HPDE6-E6E7 (cell line): ENCODE data around the gene BANP.
"Not testable (repeated sequence)": the region's sequence is repeated elsewhere in the genome, so short reads cannot be mapped to it uniquely, and the experiment has no call there.

ENCODE experiments used
- DNase-seq: peaks from one replicate; pipeline ENCODE4 v3.0.0; 2011; ENCODE audit warnings: missing footprints; ENCODE audit errors: extremely low spot score

The BANP gene

GRCh38 chr16:87993901-87994300 is 42.7 kb downstream of the BANP start:
- DNase-seq: no peak

- DNase-seq: no peak
Observed at GRCh38 chr16:87995644-87996043, 44.4 kb downstream of the BANP start.

GRCh38 chr16:87996962-87997880 is 46.0 kb downstream of the BANP start:
- no peak for DNase-seq

GRCh38 chr16:87998184-87998793 is 47.1 kb downstream of the BANP start:
- DNase-seq: not testable (repeated sequence)

DNA sequence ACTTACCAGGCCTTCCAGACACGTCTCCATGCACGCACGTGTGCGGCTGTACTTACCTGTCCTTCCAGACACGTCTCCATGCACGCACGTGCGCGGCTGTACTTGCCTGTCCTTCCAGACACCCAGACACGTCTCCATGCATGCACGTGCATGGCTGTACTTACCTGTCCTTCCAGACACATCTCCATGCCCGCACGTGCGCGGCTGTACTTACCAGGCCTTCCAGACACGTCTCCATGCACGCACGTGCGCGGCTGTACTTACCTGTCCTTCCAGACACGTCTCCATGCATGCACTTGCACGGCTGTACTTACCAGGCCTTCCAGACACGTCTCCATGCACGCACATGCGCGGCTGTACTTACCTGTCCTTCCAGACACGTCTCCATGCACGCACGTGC is 47.8 kb downstream of the BANP start:
- not testable (repeated sequence) for DNase-seq

DNA sequence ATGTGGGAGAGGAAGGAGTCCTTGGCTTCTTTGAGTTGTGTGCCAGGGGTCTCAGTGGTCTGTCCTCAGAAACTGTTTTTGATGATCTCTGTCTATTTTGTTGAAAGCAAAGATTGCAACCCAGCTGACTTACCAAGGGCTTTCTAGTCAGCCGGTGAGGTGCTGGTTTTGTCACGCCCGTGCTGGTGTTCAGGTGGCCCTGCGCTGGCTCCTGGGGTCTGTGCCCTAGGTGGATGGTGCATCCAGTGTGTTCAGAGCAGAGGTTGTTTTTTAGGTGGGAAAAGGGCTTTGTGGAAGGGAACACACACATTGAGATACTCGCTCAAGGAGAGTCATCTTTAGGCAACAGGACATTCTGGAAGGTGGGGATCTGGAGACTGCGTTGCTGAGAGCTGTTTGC is 51.0 kb downstream of the BANP start:
- no peak for DNase-seq

DNA sequence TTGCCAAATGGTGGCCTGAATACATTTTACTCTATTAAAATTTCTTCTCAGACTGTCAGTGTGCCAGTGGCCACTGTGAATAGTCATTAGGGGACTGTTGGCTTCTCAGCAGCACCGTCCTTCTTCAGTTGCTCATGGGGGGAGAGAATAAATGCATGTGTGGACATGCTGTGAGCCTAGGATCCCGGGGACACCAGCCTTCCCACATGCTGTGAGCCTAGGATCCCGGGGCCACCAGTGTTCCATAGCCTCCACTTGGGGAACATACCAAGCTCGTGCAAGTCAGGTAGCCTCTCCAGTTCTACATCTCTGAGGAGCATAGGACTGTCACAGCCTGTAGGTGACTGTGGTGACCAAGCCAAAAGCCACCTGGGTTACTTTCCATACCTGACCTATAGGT is 51.5 kb downstream of the BANP start:
- no peak for DNase-seq

GRCh38 chr16:88003316-88003715 is 52.1 kb downstream of the BANP start:
- DNase-seq: no peak

- DNase-seq: no peak
Observed at GRCh38 chr16:88003736-88004135, 52.5 kb downstream of the BANP start.

GRCh38 chr16:88004391-88004790 is 53.2 kb downstream of the BANP start:
- no peak for DNase-seq

- no peak for DNase-seq
Observed at GRCh38 chr16:88005181-88005581, 53.9 kb downstream of the BANP start.

DNA sequence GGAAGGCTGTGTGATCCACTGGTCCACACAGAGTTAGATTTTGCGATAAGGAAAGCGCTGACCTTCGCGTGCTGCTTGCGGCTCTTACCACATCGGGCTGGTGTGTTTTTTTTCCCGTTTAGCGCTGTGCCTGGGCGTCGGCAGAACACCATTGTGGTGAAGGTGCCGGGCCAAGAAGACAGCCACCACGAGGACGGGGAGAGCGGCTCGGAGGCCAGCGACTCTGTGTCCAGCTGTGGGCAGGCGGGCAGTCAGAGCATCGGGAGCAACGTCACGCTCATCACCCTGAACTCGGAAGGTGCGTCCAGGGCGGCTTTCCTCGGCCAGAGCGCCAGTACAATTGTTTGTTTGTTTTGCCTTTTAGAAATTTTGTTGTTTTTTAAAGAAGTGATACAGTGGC is 54.7 kb downstream of the BANP start:
- no peak for DNase-seq

DNA sequence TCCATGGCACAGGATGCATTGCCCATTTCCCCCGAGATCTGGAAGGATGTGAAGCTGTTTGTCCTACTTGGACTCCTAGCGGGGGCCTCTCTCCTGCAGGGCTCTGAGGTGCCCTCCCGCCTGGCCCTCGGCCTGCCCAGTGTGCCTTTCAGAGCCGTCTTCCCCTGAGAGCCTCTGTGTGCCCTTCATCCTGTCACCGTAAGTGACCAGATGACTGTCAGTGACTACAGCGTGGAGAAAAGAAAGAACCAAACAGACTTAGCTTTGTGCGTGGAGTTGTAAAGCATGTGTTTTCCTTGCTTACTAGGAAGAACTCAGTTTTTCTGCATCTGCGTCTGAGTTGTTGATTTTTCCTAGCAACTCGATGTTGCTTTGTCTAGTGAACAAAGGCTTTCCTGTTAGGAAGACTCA is 56.1 kb downstream of the BANP start:
- DNase-seq: no peak

GRCh38 chr16:88008840-88009239 is 57.6 kb downstream of the BANP start:
- no peak for DNase-seq

DNA sequence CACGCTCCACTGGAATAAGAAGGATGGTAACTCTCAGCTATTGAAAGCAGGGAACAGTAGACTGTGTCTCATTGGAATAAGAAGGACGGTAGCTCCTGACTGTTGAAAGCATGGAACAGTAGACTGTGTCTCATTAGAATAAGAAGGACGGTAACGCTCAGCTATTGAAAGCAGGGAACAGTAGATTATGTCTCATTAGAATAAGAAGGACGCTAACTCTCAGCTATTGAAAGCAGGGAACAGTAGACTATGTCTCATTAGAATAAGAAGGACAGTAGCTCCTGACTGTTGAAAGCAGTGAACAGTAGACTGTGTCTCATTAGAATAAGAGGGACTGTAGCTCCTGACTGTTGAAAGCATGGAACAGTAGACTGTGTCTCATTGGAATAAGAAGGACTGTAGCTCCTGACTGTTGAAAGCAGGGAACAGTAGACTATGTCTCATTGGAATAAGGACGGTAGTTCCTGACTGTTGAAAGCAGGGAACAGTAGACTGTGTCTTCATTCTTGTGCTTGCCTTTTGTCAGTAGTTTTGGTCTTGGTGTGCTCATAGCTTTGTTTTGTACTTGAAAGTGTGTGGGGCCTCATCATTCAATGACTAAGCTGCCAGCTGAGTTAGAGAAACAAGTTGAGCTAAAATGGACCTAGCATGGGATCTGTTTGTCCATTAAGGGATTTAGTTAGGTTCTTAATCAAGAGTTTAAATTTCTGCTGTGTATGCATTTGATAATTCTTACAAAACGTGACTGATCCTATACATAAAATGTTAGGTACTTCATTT is 58.5 kb downstream of the BANP start:
- no peak for DNase-seq

DNA sequence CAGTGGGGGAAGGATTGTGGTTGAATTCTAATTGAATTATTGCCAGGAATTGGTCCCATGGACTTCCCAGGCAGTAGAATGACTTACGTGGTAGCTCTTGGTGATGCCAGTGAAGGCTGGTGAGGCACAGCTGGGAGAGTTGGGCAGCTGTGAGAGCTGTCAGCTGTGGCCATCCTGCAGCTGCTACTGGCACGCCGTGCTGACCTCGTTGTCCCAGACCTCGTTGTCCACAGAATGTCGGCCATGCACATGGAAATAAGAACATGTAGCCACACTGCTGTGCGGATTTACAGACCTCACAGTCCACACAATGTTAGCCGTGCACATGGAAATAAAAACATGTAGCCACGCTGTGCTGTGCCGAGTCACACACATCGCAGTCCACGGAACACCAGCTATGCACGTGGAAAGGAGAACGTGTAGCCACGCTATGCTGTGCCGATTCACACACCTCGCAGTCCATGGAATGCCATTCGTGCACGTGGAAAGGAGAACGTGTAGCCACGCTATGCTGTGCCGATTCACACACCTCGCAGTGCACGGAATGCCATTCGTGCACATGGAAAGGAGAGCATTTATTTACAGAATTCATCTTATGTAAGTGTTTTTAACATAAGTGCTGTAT is 59.2 kb downstream of the BANP start:
- no peak for DNase-seq

GRCh38 chr16:88010968-88011483 is 59.8 kb downstream of the BANP start:
- DNase-seq: no peak

- DNase-seq: no peak
Observed at GRCh38 chr16:88012360-88012759, 61.1 kb downstream of the BANP start.

GRCh38 chr16:88013091-88013609 is 61.9 kb downstream of the BANP start:
- DNase-seq: no peak

DNA sequence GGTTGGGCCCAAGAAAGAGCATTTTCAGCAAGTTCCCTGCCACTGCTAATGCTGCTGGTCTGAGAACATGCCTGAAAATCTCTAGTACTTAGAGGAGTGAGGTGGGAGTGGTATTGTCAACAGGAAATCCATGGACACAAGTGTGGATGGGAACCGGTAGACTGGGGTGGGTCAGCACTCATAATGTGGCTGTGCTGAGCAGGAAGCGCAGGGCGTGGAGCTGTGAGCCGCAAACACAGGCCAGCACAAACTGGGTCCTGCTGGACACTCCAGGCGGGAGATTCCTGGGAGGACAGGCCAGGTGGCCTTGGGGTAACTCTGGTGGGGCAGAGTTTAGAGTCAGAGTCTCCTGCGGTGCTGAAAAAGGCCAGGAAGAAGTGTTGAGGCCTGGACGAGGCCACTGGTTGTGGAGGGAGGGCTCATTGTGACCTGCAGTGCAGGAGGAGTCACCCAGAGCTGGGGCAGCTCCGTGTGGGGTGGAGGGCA is 62.6 kb downstream of the BANP start:
- no peak for DNase-seq

DNA sequence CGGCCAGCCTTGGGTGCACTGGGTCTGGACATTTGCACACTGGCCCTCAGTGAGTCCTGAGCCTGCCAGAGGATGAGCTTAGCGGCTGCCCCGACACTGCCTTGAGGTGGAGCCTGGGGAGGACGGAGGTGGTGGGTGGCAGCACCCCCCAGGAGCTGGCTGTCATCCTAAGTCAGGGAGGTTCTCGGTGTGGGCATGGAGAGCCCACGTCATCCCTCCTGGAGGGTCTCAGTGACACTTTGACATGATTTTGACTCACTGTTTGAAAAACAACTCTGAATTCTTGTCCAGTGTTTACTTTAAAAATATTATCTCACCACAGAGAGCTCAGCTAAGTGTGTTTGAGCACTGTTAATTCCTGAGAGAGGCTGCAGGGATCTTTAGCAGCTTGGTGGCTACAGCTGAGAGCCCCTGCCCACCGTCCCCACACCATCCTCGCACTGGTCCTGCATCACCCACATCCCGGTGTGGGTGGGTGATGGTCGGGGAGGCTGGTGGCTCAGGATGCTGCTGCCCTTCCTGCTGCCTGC is 63.1 kb downstream of the BANP start:
- no peak for DNase-seq
